ENCODE data around the gene GBP3.

GRCh38 chr1:89042491-89042890 is 19.8 kb upstream of the GBP3 start:
- TF ChIP-seq CTCF (IDR thresholded peaks at IDR 0.05; ENCODE audit: low read depth, low read length, missing input control) (no peak), REST (IDR thresholded peaks at IDR 0.05) (no peak), JUND (IDR thresholded peaks at IDR 0.05) (no peak), ZBTB33 (IDR thresholded peaks at IDR 0.05) (no peak), RXRA (IDR thresholded peaks at IDR 0.05) (no peak)
